ENCODE measurements around the gene C3orf70.

C3orf70 gene

GRCh38 chr3:185059766-185060165 is 93.1 kb downstream of the C3orf70 start:
- peaks cover 3% of the 10 kb centered on the region; the same call in 1 of the 2 replicates for H3K9me3 ChIP-seq (ENCODE audit: insufficient read depth, low read length)
- H3K9ac ChIP-seq (ENCODE audit: low read length) = no peak overlapping the region
- H4K20me1 ChIP-seq (ENCODE audit: insufficient read depth, low read length) = no peaks in the 10 kb centered on the region
- no peak overlapping the region for H3K4me2 ChIP-seq (ENCODE audit: low read length)
- H3K4me1 ChIP-seq (ENCODE audit: low read length) = no peaks in the 10 kb centered on the region
- no peaks in the 10 kb centered on the region for H3K79me2 ChIP-seq (ENCODE audit: low read length)
- no peak overlapping the region for H3K4me3 ChIP-seq (ENCODE audit: low read length)
- peaks cover 6% of the 10 kb centered on the region for H3K36me3 ChIP-seq (replicated peaks; ENCODE audit: low read depth, low read length)
- H3K27me3 ChIP-seq (ENCODE audit: low read depth, low read length) = no peaks in the 10 kb centered on the region
- TF ChIP-seq EZH2phosphoT487 (IDR thresholded peaks at IDR 0.05; ENCODE audit: low read depth) = no peak
- no peak for TF ChIP-seq CTCF (IDR thresholded peaks at IDR 0.05; ENCODE audit: low read depth, low read length)
- no peak overlapping the region for H2AFZ ChIP-seq (ENCODE audit: low read depth, low read length)
- H3K27ac ChIP-seq (ENCODE audit: low read length) = no peak overlapping the region

GRCh38 chr3:185058796-185059195 is 94.1 kb downstream of the C3orf70 start:
- Histone ChIP-seq H3K27ac (ENCODE audit: low read length) (no peak overlapping the region), H4K20me1 (ENCODE audit: insufficient read depth, low read length) (no peaks in the 10 kb centered on the region), H3K4me3 (ENCODE audit: low read length) (no peak overlapping the region)

GRCh38 chr3:185057829-185058228 is 95.0 kb downstream of the C3orf70 start:
- peaks cover 3% of the 10 kb centered on the region; the same call in 1 of the 2 replicates for H3K9me3 ChIP-seq (ENCODE audit: insufficient read depth, low read length)
- peaks cover 14% of the 10 kb centered on the region for H3K36me3 ChIP-seq (replicated peaks; ENCODE audit: low read depth, low read length)
- no peaks in the 10 kb centered on the region for H3K79me2 ChIP-seq (ENCODE audit: low read length)
- no peak overlapping the region for H3K27ac ChIP-seq (ENCODE audit: low read length)
- no peak overlapping the region for H3K9ac ChIP-seq (ENCODE audit: low read length)
- TF ChIP-seq EZH2phosphoT487 (IDR thresholded peaks at IDR 0.05; ENCODE audit: low read depth) (no peak), CTCF (IDR thresholded peaks at IDR 0.05; ENCODE audit: low read depth, low read length) (no peak)
- no peaks in the 10 kb centered on the region for H3K4me1 ChIP-seq (ENCODE audit: low read length)
- no peak overlapping the region for H2AFZ ChIP-seq (ENCODE audit: low read depth, low read length)
- no peaks in the 10 kb centered on the region for H3K27me3 ChIP-seq (ENCODE audit: low read depth, low read length)
- no peak overlapping the region for H3K4me2 ChIP-seq (ENCODE audit: low read length)
- H4K20me1 ChIP-seq (ENCODE audit: insufficient read depth, low read length) = no peaks in the 10 kb centered on the region
- no peak overlapping the region for H3K4me3 ChIP-seq (ENCODE audit: low read length)

More at GRCh38 chr3:185058796-185059195, 94.1 kb downstream of the C3orf70 start:
- TF ChIP-seq CTCF (IDR thresholded peaks at IDR 0.05; ENCODE audit: low read depth, low read length) (no peak), EZH2phosphoT487 (IDR thresholded peaks at IDR 0.05; ENCODE audit: low read depth) (no peak)
- Histone ChIP-seq H3K27me3 (ENCODE audit: low read depth, low read length) (no peaks in the 10 kb centered on the region), H3K9me3 (ENCODE audit: insufficient read depth, low read length) (peaks cover 3% of the 10 kb centered on the region; the same call in 1 of the 2 replicates), H3K9ac (ENCODE audit: low read length) (no peak overlapping the region), H3K4me1 (ENCODE audit: low read length) (no peaks in the 10 kb centered on the region), H3K4me2 (ENCODE audit: low read length) (no peak overlapping the region), H3K79me2 (ENCODE audit: low read length) (no peaks in the 10 kb centered on the region), H3K36me3 (replicated peaks; ENCODE audit: low read depth, low read length) (peaks cover 10% of the 10 kb centered on the region), H2AFZ (ENCODE audit: low read depth, low read length) (no peak overlapping the region)

- H4K20me1 ChIP-seq (ENCODE audit: insufficient read depth, low read length) = no peaks in the 10 kb centered on the region
- no peak overlapping the region for H3K4me3 ChIP-seq (ENCODE audit: low read length)
- no peaks in the 10 kb centered on the region for H3K27me3 ChIP-seq (ENCODE audit: low read depth, low read length)
- H2AFZ ChIP-seq (ENCODE audit: low read depth, low read length) = no peak overlapping the region
- peaks cover 18% of the 10 kb centered on the region for H3K36me3 ChIP-seq (replicated peaks; ENCODE audit: low read depth, low read length)
- H3K4me1 ChIP-seq (ENCODE audit: low read length) = no peaks in the 10 kb centered on the region
- no peak overlapping the region for H3K9ac ChIP-seq (ENCODE audit: low read length)
- H3K4me2 ChIP-seq (ENCODE audit: low read length) = no peak overlapping the region
- H3K79me2 ChIP-seq (ENCODE audit: low read length) = no peaks in the 10 kb centered on the region
- H3K27ac ChIP-seq (ENCODE audit: low read length) = no peak overlapping the region
- TF ChIP-seq EZH2phosphoT487 (IDR thresholded peaks at IDR 0.05; ENCODE audit: low read depth) = no peak
- TF ChIP-seq CTCF (IDR thresholded peaks at IDR 0.05; ENCODE audit: low read depth, low read length) = no peak
- peaks cover 3% of the 10 kb centered on the region; the same call in 1 of the 2 replicates for H3K9me3 ChIP-seq (ENCODE audit: insufficient read depth, low read length)
Observed at GRCh38 chr3:185056908-185057307, 96.0 kb downstream of the C3orf70 start.
